ENCODE results near the gene WRNIP1.
"Not testable (repeated sequence)": the region's sequence is repeated elsewhere in the genome, so short reads cannot be mapped to it uniquely, and the experiment has no call there.

DNA sequence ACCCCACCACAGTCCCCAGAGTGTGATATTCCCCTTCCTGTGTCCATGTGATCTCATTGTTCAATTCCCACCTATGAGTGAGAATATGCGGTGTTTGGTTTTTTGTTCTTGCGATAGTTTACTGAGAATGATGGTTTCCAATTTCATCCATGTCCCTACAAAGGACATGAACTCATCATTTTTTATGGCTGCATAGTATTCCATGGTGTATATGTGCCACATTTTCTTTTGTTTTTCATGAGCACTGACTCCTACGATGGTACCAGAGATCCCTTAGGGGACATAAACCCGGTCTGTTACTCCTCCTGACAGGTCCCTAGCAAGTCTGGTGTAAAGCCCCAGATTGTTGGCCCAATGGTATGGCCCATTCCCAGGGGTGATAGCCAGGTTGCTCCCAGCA is 36.5 kb downstream of the WRNIP1 start:
- not testable (repeated sequence) for TF ChIP-seq EZH2phosphoT487 (IDR thresholded peaks at IDR 0.05; ENCODE audit: borderline replicate concordance); CTCF (IDR thresholded peaks at IDR 0.05 in 2 of 3, conservative IDR thresholded peaks at IDR 0.05 in 1 of 3; ENCODE audit: borderline replicate concordance in 1 of 3, insufficient read depth in 1 of 3, low read depth in 2 of 3, low read length in 2 of 3)

All from HCT116 (cell line).